GM13977 (cell line): ENCODE results near the gene STOML1.
"Not testable (repeated sequence)": the region's sequence is repeated elsewhere in the genome, so short reads cannot be mapped to it uniquely, and the experiment has no call there.

Experiments
- DNase-seq: peaks from one replicate; pipeline ENCODE4 v3.0.0; 2012; ENCODE audit warnings: low spot score
- CTCF ChIP-seq: IDR thresholded peaks from 2 replicates; pipeline ENCODE4 v1.5.1; 2012; ENCODE audit warnings: mild to moderate bottlenecking, control low read depth; ENCODE audit not compliant: insufficient read depth; ENCODE audit errors: extremely low read depth, missing control alignments
- in situ Hi-C: fragments of 300-500 bp; cut with MboI; formaldehyde crosslinking; loops from one replicate; pipeline ENCODE4 v1.12.0; 2022; ENCODE audit warnings: low sequenced_read_pairs, low pct_unique_long_range_greater_than_20kb, mixed read lengths, inconsistent platforms; ENCODE audit not compliant: unreplicated experiment

STOML1 gene

GRCh38 chr15:73983211-73983727 lies 8.8 kb downstream of the STOML1 start:
- in situ Hi-C loops = no loop called here
- TF ChIP-seq CTCF = no peak
- no peak for DNase-seq

- in situ Hi-C loops = no loop called here
Measured at GRCh38 chr15:73982222-73982962, 9.7 kb downstream of the STOML1 start.

GRCh38 chr15:73981761-73982221 lies 10.3 kb downstream of the STOML1 start:
- in situ Hi-C loops = no loop called here
- no peak for DNase-seq
- TF ChIP-seq CTCF = no peak

More at GRCh38 chr15:73982222-73982962, 9.7 kb downstream of the STOML1 start:
- no peak for DNase-seq
- no peak for TF ChIP-seq CTCF

- in situ Hi-C loops = no loop called here
- no peak for DNase-seq
- TF ChIP-seq CTCF = no peak
Measured at GRCh38 chr15:73979636-73980035, 12.5 kb downstream of the STOML1 start.

GRCh38 chr15:73978896-73979295 lies 13.2 kb downstream of the STOML1 start:
- DNase-seq = no peak
- TF ChIP-seq CTCF = no peak
- in situ Hi-C loops = no loop called here

- not testable (repeated sequence) for DNase-seq
Measured at GRCh38 chr15:73975440-73976125, 16.5 kb downstream of the STOML1 start.

GRCh38 chr15:73973683-73974200 lies 18.4 kb downstream of the STOML1 start:
- in situ Hi-C loops, DNase-seq: not testable (repeated sequence)

More at GRCh38 chr15:73975440-73976125, 16.5 kb downstream of the STOML1 start:
- in situ Hi-C loops = not testable (repeated sequence)
